ENCODE data around the gene DUSP5. TPM values are rescaled to one million over a fixed set of nuclear protein-coding genes. Genes with fewer than 3 reads are reported as not detected.

The DUSP5 gene
- total and polyA plus RNA-seq, 10 of the 15 experiments (the other 5 are each of a cell fraction or from before 2014, with no cell fraction given) = 2.1 to 95.9 (median 23.4) TPM

- ChIA-PET POLR2A (interaction anchor here (0.6 to 1.6 kb wide), 9 partner anchors 11 to 190 kb away, joined by 3 to 14 read pairs (median 3); no protein-coding TSS in a partner anchor), SMC1A (ENCODE audit: uncharacterized antibody, unreplicated experiment) (interaction anchor here (0.9 to 14.7 kb wide), 9 partner anchors 9 to 179 kb away, joined by 3 to 261 read pairs (median 5); no protein-coding TSS in a partner anchor), CTCF (interaction anchor here (0.5 to 16.7 kb wide), 10 partner anchors 13 to 140 kb away, joined by 3 to 251 read pairs (median 3); no protein-coding TSS in a partner anchor), RAD21 (ENCODE audit: unreplicated experiment) (interaction anchor here (1.1 to 11.3 kb wide), 8 partner anchors 9 to 141 kb away, joined by 3 to 325 read pairs (median 4); no protein-coding TSS in a partner anchor)
- no peaks in the 10 kb centered on the region for H3K36me3 ChIP-seq (ENCODE audit: control insufficient read depth in 2 of 2, insufficient read depth in 2 of 2, low read length in 1 of 2)
- H3K4me1 ChIP-seq (ENCODE audit: control insufficient read depth, insufficient read depth, low read length) = peaks cover 10% of the 10 kb centered on the region
- no peak overlapping the region for H2AFZ ChIP-seq (ENCODE audit: control insufficient read depth, low read depth, low read length)
- in situ Hi-C loops (cut with MboI) (no loop called here), intact Hi-C loops (cut with micrococcal nuclease; ENCODE audit: unreplicated experiment) (loop anchor here (2.0 to 5.0 kb wide), 3 partner anchors 34 to 276 kb away; no protein-coding TSS in a partner anchor)
- peaks cover 1% of the 10 kb centered on the region; the same call in 1 of the 2 replicates for H4K20me1 ChIP-seq (ENCODE audit: control insufficient read depth, insufficient read depth)
- H3K4me2 ChIP-seq (ENCODE audit: control insufficient read depth, insufficient read depth) = peak overlapping the region; percentile 83
- H3K9ac ChIP-seq (ENCODE audit: control insufficient read depth, insufficient read depth, low read length) = peak overlapping the region; percentile 83
- FAIRE-seq (no peak), DNase-seq (ENCODE audit: low read depth, low spot score) (no peak), ATAC-seq (peak; percentile 20)
- BruUV-seq (replicated peaks) = no TSS peak
- H3K9me3 ChIP-seq (replicated peaks; ENCODE audit: control insufficient read depth, insufficient read depth, low read length) = no peaks in the 10 kb centered on the region
- peaks cover 48% of the 10 kb centered on the region for H3K79me2 ChIP-seq (ENCODE audit: control insufficient read depth, insufficient read depth, low read length)
- H3K4me3 ChIP-seq = peak overlapping the region; percentile 72
- 12% methylated on average over 25 of the region's 25 CpGs for WGBS (ENCODE audit: insufficient coverage, insufficient replicate concordance, low lambda C conversion rate, missing lambda C conversion rate)
- H3K27me3 ChIP-seq (replicated peaks in 1 of 2; ENCODE audit: control insufficient read depth in 2 of 2, insufficient read depth in 2 of 2, low read length in 1 of 2) = no peaks in the 10 kb centered on the region
- H3K27ac ChIP-seq (ENCODE audit: control insufficient read depth, insufficient read depth) = peak overlapping the region; percentile 69; the same call in 1 of the 2 replicates
- 0 out of 3 replicates have a peak, but pooled peaks have one; percentile 9 for TF ChIP-seq POU2F2 (IDR thresholded peaks at IDR 0.05; ENCODE audit: borderline replicate concordance, low read depth, low read length)
- TF ChIP-seq ATF2 (IDR thresholded peaks at IDR 0.05; ENCODE audit: low read length) = no peak
- TF ChIP-seq IRF4 (IDR thresholded peaks at IDR 0.05; ENCODE audit: low read depth, low read length) = peak; percentile 87
- peak; percentile 30; the same call in 1 of the 2 replicates for TF ChIP-seq DPF2 (IDR thresholded peaks at IDR 0.05)
- TF ChIP-seq NKRF (conservative IDR thresholded peaks at IDR 0.05) = peak; percentile 80; the same call in 1 of the 2 replicates
- TF ChIP-seq YY1 (IDR thresholded peaks at IDR 0.05; ENCODE audit: low read depth, low read length) = 0 out of 2 replicates have a peak, but pooled peaks have one; percentile 9
- TF ChIP-seq WRNIP1 (IDR thresholded peaks at IDR 0.05; ENCODE audit: borderline replicate concordance, low read depth, low read length) = no peak
- no peak for TF ChIP-seq ZZZ3 (IDR thresholded peaks at IDR 0.05; ENCODE audit: control insufficient read depth, insufficient read length, low read depth)
- peak; percentile 31; the same call in 1 of the 2 replicates for TF ChIP-seq RAD51 (IDR thresholded peaks at IDR 0.05)
- TF ChIP-seq ZBTB4 (CRISPR knock-in tag; IDR thresholded peaks at IDR 0.05) = 0 out of 2 replicates have a peak, but pooled peaks have one; percentile 27
- peak; percentile 24; the same call in 1 of the 2 replicates for TF ChIP-seq BACH1 (IDR thresholded peaks at IDR 0.05; ENCODE audit: borderline replicate concordance)
- peak; percentile 31 to 69; a peak in 1 of 4 replicates for TF ChIP-seq BHLHE40 (IDR thresholded peaks at IDR 0.05; ENCODE audit: borderline replicate concordance in 1 of 2, low read depth in 2 of 2, low read length in 1 of 2)
- TF ChIP-seq HDGF (IDR thresholded peaks at IDR 0.05) = no peak
- peak in 1 of 2 experiments; percentile 18; a peak in 1 of 4 replicates for TF ChIP-seq EP300 (IDR thresholded peaks at IDR 0.05; ENCODE audit: borderline replicate concordance in 1 of 2, control insufficient read depth in 1 of 2, low read depth in 2 of 2, low read length in 2 of 2)
Observed at GRCh38 chr10:110495731-110496552, 1.8 kb upstream of the DUSP5 start.
